HUES64 (cell line): ENCODE measurements around the gene WT1.

ENCODE experiments used
- H3K27ac ChIP-seq: 2 replicates; pipeline ENCODE4 v1.7.0; 2013; ENCODE audit warnings: low read depth, low read length, inconsistent platforms
- H3K27me3 ChIP-seq: 2 replicates; pipeline ENCODE4 v1.6.1; 2013; ENCODE audit warnings: mild to moderate bottlenecking, low read length; ENCODE audit not compliant: insufficient read depth
- H3K36me3 ChIP-seq: 2 replicates; pipeline ENCODE4 v1.6.1; 2013; ENCODE audit warnings: mild to moderate bottlenecking, low read length; ENCODE audit not compliant: insufficient read depth
- H3K4me1 ChIP-seq: 2 replicates; pipeline ENCODE4 v1.6.1; 2013; ENCODE audit warnings: mild to moderate bottlenecking, low read length, moderate library complexity; ENCODE audit not compliant: insufficient read depth
- H3K4me3 ChIP-seq: 2 replicates; pipeline ENCODE4 v1.5.1; 2013; ENCODE audit warnings: mild to moderate bottlenecking, low read length, moderate library complexity
- H3K9ac ChIP-seq: 2 replicates; pipeline ENCODE4 v1.6.1; 2013; ENCODE audit warnings: mild to moderate bottlenecking, low read depth, low read length
- H3K9me3 ChIP-seq: 2 replicates; pipeline ENCODE4 v1.6.1; 2013; ENCODE audit warnings: low read depth, low read length; ENCODE audit not compliant: insufficient read depth
- WGBS: fragments of 150-250, 120-280 bp; methylation state at CpG from one replicate; pipeline ENCODE4 v1.1.7; 2013; ENCODE audit warnings: missing lambda C conversion rate; 5-methylcytosine and 5-hydroxymethylcytosine counted together

The WT1 gene

DNA sequence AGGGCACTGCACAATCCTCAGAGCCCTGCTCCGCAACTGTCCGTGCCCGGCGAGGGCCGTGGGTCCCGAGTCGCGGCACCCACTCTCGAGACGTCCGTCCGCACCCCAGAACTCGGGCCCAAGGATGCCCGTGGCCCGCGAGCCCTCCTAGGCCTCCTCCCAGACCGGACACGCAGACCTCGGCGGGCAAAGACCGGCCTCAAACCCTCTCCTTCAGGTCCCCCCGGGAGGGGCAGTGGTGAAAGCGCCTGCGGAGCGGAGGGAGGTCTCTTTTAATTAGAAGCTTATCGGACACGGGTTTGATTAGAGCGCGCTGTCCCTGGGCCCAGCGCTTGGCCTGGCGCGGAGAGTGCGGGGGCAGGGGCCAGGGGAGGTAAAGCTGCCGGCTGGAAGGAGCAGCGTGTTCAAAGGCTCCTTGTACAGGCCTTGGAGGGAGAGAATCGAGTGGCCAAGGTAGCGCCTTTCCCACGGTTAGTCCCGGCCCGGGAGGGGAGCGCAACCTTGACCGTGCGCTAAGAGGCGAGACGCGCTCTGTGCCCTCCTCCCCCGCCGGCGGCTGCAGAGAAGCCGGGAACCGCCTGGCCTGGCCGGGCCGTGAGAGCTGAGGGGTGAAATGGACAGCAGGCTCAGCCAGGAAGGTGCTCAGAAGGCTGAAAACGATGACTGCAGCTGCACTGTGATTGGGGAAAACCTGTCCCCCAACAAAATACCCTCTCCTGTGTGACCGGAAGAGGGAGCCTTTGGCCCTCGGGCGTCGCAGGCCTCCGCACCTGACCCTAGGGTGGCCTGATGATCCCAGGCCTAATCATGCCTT lies 4.6 kb downstream of the WT1 start:
- H3K27me3 ChIP-seq, result peaks cover 100% of the 10 kb centered on the region
- WGBS, result 2% methylated on average over 59 of the region's 59 CpGs
- peak overlapping the region; percentile 41 for H3K4me3 ChIP-seq
- H3K9me3 ChIP-seq, result no peaks in the 10 kb centered on the region
- no peak overlapping the region for H3K27ac ChIP-seq
- peaks cover 11% of the 10 kb centered on the region; the same call in 1 of the 2 replicates for H3K4me1 ChIP-seq
- H3K9ac ChIP-seq, result no peak overlapping the region
- no peaks in the 10 kb centered on the region for H3K36me3 ChIP-seq

DNA sequence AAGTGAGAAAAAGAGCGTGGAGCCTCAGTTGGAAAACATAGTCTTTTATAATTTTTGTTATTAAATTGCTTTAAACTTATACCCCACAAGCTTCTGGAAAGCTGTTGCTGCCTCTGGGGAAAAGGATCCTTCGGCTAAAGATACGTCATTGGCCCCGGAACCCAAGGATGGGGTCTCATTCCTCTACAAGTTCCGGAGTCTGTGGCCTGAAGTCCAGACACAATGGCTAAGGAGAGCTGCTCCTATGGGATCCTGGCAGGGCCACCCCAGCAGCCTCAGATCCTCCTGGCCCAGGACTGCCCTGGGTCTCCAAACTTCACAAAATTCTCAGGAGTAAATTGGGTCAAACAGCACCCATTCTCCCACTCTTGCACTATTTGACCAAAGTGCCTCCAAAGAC lies 5.9 kb downstream of the WT1 start:
- Histone ChIP-seq H3K27me3 (peaks cover 100% of the 10 kb centered on the region), H3K9me3 (no peaks in the 10 kb centered on the region)
- 38% methylated on average over 4 of the region's 5 CpGs for WGBS

DNA sequence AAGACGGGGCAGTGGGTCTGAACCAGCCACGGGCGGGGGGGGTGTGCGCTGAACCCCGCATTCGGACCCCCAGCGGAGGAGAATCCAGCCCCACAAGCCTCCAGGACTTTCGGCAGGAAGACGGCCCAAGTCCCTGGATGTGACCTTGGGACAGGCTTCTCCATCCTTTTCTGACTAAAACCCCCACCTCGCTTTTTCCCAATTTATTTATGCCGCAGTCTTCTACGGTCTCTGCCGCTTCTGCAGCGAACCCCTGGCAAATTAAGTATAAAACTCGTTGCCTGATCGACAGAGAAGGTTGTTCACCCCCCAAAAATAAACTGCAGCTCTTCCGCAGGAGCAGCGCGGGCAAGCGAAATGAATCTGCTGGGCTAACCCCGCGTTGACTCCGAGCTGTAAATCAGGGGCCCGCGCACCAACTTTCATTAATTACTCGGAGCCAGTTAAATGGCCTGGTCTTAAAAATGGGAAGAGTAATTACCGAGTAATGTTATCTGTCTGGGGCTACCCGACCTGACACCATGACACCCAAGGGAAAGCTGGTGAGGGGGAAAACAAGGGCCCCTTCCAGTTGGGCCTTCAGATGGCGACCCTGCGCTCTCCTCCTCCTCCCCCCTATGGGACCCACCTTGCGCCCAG lies 6.6 kb downstream of the WT1 start:
- 10% methylated on average over 31 of the region's 31 CpGs for WGBS
- H3K36me3 ChIP-seq, result no peaks in the 10 kb centered on the region
- H3K4me3 ChIP-seq, result no peak overlapping the region
- no peaks in the 10 kb centered on the region for H3K9me3 ChIP-seq
- no peak overlapping the region for H3K27ac ChIP-seq
- no peak overlapping the region for H3K9ac ChIP-seq
- peaks cover 7% of the 10 kb centered on the region; the same call in 1 of the 2 replicates for H3K4me1 ChIP-seq
- H3K27me3 ChIP-seq, result peaks cover 99% of the 10 kb centered on the region

More for the DNA sequence above, 5.9 kb downstream of the WT1 start:
- Histone ChIP-seq H3K4me3 (no peak overlapping the region), H3K27ac (no peak overlapping the region), H3K36me3 (no peaks in the 10 kb centered on the region), H3K9ac (no peak overlapping the region), H3K4me1 (peaks cover 11% of the 10 kb centered on the region; the same call in 1 of the 2 replicates)

DNA sequence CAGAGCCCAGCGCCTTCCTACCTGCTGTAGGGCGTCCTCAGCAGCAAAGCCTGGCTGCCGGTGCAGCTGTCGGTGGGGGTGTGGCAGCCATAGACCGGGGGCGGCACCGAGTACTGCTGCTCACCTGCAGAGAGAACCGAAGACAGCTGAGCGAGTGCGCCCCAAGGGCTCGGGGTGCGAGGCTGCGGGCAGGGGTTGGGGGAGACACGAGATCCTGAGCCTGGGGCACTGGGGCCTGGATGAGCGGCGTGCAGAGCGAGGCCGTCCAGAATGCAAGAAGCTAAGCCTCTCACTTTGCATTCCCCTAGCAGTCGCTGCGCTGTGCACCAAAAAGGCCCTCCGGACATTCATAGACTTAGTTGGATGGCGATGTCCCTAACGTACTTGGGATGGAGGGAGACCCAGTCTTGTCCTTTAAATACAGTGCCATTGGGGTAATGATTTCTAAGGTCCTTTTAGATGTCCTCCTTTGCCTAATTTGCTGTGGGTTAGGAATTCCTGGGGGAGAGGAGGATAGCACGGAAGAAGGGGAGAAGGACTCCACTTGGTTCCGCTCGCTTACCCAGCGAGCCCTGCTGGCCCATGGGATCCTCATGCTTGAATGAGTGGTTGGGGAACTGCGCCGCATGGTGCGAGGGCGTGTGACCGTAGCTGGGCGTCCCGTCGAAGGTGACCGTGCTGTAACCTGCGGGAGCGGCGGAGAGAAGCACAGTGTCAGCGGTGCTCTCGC lies 7.2 kb downstream of the WT1 start:
- peaks cover 7% of the 10 kb centered on the region; the same call in 1 of the 2 replicates for H3K4me1 ChIP-seq
- H3K36me3 ChIP-seq, result no peaks in the 10 kb centered on the region
- no peaks in the 10 kb centered on the region for H3K9me3 ChIP-seq
- H3K27ac ChIP-seq, result no peak overlapping the region
- 3% methylated on average over 41 of the region's 41 CpGs for WGBS
- no peak overlapping the region for H3K4me3 ChIP-seq
- H3K9ac ChIP-seq, result no peak overlapping the region
- H3K27me3 ChIP-seq, result peaks cover 98% of the 10 kb centered on the region

DNA sequence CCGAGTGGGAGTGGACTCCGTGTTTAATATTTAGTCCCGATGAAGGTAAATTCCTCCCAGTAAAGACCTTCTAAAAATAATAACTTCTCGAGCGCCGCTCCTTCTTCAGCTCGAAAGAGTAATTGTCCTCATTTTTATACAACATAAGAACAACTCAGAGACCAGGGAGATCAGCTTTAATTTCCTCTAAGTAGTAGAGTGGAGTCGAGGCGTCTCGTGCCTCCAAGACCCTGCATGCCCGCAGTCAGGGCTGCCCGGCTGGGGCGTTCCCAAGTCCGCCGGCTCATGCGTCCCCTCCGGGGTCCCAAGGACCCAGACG lies 7.8 kb downstream of the WT1 start:
- Histone ChIP-seq H3K9ac (no peak overlapping the region), H3K27me3 (peaks cover 98% of the 10 kb centered on the region), H3K4me3 (no peak overlapping the region), H3K36me3 (no peaks in the 10 kb centered on the region), H3K9me3 (no peaks in the 10 kb centered on the region), H3K4me1 (peaks cover 7% of the 10 kb centered on the region; the same call in 1 of the 2 replicates), H3K27ac (no peak overlapping the region)
- 6% methylated on average over 18 of the region's 18 CpGs for WGBS

DNA sequence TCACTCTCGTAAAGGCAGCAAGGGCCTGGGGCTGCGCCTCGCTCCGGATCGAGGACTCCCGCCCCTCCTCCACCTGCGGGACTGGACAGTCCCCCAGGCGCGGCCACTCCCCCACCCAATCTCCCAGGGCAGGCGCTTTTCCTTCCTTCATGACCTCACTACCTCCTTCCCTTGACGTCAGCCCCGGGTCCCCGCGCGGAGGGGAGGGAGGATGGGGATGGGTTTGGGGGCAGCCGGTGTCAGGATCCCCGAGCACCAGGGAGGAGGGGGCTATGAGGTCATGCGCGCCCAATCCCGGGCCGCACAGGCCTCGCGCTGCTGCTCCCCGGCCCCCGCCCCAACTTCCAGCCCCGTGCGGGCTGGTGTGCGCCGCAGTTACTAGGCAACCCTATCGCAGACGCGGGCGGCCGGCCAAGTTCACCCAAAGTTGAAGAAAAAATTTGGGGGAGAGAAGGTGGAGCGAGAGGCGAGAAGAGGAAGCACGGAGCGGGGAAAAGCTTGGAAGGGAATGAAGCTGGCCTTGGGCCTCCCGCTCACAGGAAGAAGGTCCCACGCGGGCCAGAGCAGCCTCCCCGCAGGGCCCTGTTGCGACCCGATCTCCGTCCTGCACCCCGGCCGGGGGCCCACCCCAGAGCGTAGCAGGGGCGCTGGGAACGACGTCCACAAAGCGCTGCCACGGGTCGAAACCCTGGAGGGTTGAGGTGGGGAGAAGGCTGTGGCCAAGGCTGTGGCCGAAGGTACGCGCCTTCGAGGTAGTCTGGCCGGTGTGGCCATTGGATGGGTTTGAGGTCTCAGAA lies 8.3 kb downstream of the WT1 start:
- no peaks in the 10 kb centered on the region for H3K36me3 ChIP-seq
- H3K27ac ChIP-seq, result no peak overlapping the region
- H3K27me3 ChIP-seq, result peaks cover 98% of the 10 kb centered on the region
- WGBS, result 3% methylated on average over 57 of the region's 59 CpGs
- H3K4me3 ChIP-seq, result peak overlapping the region; percentile 39
- no peak overlapping the region for H3K9ac ChIP-seq
- no peaks in the 10 kb centered on the region for H3K9me3 ChIP-seq
- peaks cover 7% of the 10 kb centered on the region; the same call in 1 of the 2 replicates for H3K4me1 ChIP-seq

DNA sequence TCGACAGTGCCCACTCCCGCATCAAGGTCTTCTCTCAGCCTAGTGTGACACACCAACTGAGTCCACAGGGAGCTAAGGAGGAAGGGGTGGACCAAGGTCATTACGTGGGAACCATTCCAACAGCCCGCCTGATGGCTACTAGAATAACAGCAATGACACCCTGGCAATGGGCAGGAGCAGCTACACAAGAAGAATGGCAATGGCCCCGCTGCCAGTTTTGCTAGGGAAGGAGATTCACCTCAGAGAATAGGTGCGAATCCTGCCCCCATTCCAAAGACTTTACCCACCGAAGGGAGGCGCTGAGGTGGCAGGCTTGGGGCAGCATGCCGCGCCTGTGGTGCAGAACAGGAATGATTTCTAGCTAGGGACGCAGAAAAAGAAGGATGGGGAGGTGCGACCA lies 9.1 kb downstream of the WT1 start:
- Histone ChIP-seq H3K9ac (no peak overlapping the region), H3K27ac (no peak overlapping the region), H3K36me3 (no peaks in the 10 kb centered on the region), H3K9me3 (no peaks in the 10 kb centered on the region), H3K27me3 (peaks cover 98% of the 10 kb centered on the region), H3K4me1 (peaks cover 7% of the 10 kb centered on the region; the same call in 1 of the 2 replicates), H3K4me3 (peak overlapping the region; percentile 39)
- WGBS, result 16% methylated on average over 12 of the region's 12 CpGs

DNA sequence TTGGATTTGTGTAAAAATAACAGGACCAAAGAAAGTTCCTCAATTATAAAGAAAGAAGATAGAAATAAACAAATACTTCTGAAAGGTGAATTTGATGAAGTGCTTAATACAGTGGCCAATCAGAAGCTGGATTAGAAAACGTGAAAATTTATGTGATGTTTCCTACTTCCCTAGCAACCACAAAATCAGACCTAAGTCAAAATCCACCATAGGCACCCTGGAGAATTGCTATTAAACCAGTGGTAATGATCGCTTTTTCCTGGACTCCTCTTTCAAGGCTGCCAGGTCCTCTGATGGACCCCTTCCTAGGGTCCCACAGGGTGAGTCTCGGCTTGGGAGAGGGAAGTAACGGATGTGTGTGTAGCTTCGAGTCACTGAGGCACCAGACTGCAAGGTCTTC lies 9.6 kb downstream of the WT1 start:
- peaks cover 7% of the 10 kb centered on the region; the same call in 1 of the 2 replicates for H3K4me1 ChIP-seq
- no peaks in the 10 kb centered on the region for H3K36me3 ChIP-seq
- H3K9me3 ChIP-seq, result no peaks in the 10 kb centered on the region
- H3K9ac ChIP-seq, result no peak overlapping the region
- H3K4me3 ChIP-seq, result no peak overlapping the region
- 69% methylated on average over 3 of the region's 5 CpGs for WGBS
- no peak overlapping the region for H3K27ac ChIP-seq
- H3K27me3 ChIP-seq, result peaks cover 97% of the 10 kb centered on the region

DNA sequence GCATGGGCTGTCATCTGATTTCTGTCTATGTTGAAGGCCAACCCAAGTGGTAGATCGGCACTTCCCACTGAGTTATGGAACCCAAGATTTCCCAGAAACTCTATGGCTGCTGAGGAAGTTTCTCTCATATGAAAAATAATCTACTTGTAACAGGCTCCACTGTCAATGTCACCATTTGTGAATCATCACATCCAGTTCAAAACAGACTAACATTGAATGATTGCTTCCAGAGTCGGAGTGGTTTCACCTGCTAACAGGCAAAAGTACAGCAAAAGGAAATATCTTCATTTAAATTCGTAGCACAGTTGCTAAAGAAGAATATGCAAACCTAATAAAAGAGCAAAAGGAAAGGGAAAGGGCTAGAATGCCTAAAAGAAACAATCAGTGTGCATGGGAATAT lies 12.8 kb downstream of the WT1 start:
- WGBS, result 93% methylated on average over 3 of the region's 3 CpGs
- Histone ChIP-seq H3K9me3 (no peaks in the 10 kb centered on the region), H3K27ac (no peak overlapping the region), H3K27me3 (peaks cover 65% of the 10 kb centered on the region), H3K36me3 (no peaks in the 10 kb centered on the region), H3K4me1 (peaks cover 18% of the 10 kb centered on the region), H3K4me3 (no peak overlapping the region), H3K9ac (no peak overlapping the region)

DNA sequence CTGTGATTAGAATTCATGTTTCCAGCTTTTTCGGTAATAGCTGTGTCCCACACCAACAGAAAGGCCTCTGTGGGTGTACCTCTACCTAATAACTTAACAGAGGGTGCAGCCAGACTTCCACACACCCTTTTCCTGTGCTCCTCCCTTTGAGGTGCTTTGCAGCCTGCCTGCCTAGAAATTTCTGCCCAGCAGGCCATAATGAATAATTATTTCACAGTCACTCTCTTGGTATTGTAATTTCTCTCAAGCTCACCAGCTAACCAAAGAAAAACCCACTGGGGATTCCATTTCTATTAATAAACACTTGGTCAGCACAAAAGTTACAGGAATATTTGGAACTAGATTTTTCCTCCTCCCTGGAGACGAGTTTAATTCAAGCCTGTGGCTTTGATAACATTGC lies 13.3 kb downstream of the WT1 start:
- WGBS, result 93% methylated on average over 2 of the region's 2 CpGs
- H3K4me3 ChIP-seq, result no peak overlapping the region
- H3K27me3 ChIP-seq, result peaks cover 60% of the 10 kb centered on the region
- H3K36me3 ChIP-seq, result no peaks in the 10 kb centered on the region
- peaks cover 18% of the 10 kb centered on the region for H3K4me1 ChIP-seq
- no peak overlapping the region for H3K9ac ChIP-seq
- H3K27ac ChIP-seq, result no peak overlapping the region
- H3K9me3 ChIP-seq, result no peaks in the 10 kb centered on the region
